SIG-M5 (cell line): ENCODE results near the gene ABCC4.
"Not testable (repeated sequence)": the region's sequence is repeated elsewhere in the genome, so short reads cannot be mapped to it uniquely, and the experiment has no call there.

Source experiments
- DNase-seq: peaks from one replicate; lab custom pipeline; 2025; lab: John Stamatoyannopoulos, UW

Gene ABCC4

DNA sequence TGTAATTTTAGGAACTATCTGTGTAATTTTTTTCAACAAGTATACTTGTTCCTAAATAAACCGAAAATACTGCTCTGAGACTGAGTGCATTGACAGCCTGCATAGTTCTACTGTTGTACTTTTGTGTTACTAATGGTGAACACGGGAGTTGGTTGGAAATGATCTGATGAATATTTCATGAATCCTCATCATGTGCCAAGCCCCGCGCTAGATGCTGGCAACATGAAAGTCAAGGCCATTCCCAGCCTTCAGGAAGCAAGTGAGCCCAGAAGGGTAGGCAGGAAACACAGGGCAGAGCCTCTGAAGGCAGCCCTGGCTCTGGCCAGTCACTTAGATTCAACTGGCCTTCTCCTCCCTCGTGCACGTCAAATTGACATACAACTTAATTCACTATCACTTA lies 106.1 kb downstream of the ABCC4 start:
- DNase-seq = no peak

DNA sequence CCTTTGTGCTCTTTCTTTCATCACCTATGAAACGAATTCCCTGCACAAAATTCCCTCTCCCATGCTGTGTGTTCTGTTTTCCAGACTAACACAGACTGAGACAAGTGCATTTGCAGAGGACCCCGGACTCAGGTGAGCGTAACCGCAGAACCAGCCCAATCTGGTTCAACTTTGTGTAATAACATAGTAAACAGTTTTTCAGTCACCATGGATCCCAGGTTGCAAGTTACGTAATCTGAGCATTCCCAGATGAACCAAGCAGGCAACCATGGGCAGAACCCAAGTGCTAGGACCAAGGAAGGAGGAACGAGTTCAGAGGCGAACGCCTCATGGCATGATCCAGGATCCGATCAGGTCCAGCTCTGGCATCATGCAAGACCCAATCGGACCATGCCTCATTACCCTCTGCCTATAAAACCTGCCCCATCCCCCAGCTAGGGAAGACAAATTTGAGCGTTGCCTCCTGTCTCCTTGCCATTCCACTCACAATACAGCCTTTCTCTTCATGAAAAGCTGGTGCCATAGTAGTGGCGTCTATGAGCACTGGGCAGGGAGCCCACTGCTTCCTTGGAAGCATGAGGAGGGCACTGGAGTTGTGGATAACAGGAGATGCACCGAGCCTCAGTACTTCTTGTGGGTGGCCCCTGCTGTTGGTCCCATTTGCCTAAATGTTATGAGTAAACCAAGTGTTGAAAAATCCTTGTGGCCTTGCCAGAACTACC lies 107.6 kb downstream of the ABCC4 start:
- DNase-seq = no peak

DNA sequence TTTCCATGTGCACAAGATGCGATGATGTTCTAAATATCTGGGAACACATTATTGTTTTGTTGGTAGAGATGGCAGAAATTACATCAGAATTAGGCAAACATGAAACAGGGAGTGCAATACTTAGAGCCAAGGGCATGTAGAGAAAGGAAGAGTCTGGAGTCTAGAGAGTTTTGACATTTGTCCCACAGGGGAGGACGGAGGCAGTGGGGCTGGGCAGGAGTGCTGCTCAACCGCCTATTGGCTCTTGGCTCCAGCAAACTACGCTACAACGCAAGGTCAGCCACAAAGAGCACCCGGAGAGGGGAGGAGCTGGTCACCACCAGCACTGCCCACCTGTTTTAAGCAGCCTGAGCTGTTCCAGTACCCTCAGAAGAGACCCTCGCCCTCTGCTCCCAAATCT lies 108.3 kb downstream of the ABCC4 start:
- DNase-seq = no peak

DNA sequence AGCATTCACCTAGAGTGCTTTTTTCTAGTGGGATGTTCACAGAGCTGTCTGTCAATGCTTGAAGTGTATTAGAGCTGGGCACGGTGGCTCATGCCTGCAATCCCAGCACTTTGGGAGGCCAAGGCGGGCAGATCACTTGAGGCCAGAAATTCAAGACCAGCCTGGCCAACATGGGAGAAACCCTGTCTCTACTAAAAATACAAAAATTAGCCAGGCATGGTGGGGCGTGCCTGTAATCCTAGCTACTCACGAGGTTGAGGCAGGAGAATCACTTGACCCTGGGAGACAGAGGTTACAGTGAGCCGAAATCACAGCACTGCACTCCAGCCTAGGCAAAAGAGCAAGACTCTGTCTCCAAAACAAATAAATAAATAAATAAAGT lies 108.7 kb downstream of the ABCC4 start:
- DNase-seq = not testable (repeated sequence)

DNA sequence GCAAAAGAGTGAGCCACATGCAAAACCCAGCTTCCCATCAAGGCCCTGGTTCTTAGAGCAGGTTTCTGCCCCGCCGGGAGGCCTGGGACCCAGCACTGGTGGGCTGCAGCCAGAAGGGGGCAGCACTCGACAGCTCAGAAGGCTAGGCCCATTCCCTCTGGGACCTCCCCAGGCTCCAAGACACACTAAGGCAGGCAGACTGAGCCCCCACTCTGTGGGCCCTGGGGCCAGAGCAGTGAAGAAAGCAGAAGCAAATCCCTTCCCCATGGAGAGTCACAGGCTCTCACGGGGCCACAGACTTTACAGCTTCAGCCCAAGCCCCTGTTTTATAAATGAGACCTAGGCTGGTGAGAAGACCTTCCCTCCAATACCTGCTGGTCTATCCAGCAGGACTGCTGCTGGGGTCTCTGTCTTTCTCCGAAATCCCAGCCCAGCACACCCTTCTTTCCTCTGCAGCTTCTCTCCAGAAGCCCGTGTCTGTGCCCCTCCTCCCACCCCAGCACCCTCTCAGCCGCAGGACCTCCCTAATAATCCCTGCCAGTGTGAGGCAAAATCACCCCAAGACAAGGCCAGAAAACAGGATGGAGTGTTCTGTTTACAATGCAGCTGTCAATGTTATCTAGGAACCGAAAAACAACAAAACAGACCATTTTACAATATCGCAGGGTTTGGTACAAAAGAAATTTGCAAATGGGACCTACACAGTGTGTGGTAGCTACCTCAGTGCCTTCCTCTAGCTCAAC lies 109.3 kb downstream of the ABCC4 start:
- DNase-seq = no peak

DNA sequence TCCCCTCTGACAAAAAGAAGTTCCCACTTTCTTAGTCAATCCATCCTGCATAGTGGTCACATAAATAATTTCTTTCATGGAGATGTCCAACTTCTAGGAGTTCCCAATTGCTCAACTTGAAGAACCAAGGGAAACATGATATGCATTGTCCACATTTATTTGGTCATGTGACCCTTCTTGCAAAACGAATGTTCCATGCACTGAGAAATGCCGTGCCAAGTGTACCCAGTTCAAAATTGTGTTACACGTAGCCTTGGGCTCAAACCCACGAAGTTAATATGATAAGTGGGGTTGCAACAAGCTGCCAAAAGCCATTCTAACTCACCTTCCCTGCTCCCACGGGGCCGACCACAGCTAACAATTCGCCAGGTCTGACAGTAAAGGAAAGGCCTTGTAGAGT lies 113.1 kb downstream of the ABCC4 start:
- no peak for DNase-seq

DNA sequence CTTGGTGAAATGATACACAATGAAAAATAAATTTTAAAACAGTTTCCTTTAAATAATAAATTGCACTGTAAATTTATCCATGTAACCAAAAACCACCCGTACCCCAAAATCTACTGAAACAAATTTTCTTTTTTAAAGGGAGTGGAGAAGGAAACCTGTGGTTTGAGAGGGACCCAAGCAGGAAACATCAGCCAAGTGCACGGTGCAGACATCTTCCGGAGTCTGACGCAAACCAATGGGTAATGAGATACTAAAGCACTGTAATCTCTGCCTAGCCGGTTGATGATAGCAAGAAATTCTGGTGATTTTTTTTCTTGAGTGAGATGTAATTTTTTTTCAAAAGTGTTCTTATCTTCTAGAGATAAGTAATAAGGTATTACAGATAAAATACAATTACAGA lies 115.4 kb downstream of the ABCC4 start:
- no peak for DNase-seq

DNA sequence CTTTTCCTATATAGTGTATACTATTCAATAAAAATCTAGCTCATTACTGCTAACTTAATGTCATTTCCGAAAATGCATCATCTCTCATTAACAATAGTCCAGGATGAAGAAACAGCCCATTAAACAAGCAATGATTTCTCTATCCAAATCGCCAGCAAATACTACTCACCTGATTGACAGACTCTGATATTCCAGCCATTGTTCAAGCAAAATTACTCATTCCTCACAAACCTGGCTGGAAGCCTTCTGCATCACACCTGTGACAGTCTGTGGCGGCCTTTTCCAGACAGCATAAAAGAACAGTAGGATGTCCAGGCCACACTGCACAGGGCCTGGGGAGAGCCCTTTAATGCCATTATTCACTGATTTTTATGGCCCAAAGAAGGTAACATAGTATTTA lies 115.9 kb downstream of the ABCC4 start:
- no peak for DNase-seq

DNA sequence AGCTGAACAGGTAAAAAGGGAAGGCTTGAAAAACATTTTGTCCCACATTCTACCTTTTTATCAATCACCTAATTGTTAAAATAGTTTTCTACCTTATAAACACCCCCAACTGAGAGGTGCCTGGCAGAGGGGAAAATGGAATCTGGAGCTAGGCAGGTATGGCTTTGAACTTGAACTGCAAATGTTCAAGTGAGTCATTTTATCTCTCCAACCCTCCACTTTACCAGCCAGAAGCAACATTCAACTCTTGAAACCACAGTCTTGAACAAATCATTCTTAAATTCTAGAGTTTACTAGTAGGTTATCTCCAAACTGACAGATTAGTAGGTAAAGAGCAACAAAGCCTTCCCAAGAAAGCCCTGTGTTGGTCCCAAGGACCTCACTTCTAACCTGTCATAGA lies 116.9 kb downstream of the ABCC4 start:
- DNase-seq = no peak

DNA sequence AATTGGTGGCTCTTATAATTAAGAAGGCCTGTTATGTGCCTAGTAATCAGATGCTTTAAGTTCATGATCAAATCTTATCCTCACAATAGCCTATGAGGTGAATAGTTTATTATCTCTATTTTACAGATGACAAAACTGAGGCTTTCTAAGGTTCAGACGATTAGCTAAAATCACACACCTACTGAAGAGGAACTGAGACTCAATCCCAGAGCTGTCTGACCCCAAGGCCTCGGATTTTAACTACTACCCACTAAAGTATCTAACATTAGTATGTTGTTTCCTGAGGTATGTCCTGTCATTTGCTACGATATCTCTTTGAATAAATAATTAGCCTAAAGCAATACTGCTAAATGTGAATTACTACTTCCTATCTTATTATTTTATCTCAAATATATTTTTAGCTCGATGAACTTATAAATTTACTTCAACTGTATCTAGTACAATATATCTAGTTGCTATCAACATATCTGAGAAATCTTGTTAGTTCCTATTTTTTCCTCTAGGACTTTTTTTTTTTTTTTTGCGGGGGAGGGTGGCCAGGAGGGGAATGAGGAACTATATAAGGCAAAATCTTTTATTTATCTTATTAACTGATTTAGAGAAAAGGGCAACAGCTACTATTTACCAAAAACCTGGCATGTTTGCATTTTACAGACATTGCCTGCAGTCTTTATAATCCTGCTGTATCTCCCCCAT lies 118.5 kb downstream of the ABCC4 start:
- no peak for DNase-seq

DNA sequence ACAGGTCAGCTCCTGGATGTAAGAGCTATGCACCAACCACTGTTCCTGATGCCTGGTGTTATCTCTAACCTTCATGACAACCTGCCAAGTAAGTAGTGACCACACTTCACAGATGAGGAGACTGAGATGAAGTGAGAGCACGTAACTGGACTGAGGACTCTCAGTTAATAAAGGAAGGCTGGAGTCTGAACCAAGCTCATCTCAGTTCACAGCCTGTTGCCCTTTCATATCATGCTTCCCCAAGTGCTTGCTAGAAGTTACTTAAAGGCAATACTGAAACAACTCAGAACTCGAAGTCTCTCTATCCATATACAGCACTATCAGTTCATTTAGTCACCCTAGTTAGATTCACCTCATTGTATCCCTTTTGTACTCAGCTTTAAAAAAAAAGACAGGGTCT lies 119.7 kb downstream of the ABCC4 start:
- no peak for DNase-seq

DNA sequence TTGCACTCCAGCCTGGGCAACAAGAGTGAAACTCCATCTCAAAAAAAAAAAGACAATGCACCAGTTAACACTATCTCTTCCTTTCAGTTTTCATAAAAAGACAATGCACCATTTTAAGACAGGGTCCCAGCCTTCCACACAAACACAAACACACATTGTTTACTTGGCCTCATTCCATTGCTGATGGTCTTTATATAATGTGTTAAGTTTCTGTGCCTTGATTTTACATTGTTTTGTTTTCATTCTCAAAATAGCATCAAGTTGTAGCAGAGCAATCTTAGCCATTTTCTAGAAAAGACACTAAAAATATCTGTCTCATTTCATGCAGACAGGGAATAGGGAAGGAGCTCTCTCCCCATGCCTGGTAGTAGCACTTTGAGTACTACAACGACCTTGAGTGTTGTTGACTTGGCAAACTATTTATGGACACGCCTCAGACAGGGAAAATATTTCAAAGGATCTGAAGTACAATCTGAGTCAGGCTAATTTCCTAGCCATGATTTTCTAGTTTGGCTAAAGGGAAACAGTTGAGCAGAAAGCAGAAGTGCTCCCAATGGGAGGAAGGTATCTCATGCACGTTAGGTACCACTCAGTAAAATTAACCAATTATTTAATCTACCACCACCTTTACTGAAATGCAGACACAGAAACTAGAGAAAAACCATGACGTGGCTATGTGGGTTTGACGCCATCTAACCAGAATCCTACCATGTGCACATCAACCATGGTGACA lies 120.6 kb downstream of the ABCC4 start:
- no peak for DNase-seq

DNA sequence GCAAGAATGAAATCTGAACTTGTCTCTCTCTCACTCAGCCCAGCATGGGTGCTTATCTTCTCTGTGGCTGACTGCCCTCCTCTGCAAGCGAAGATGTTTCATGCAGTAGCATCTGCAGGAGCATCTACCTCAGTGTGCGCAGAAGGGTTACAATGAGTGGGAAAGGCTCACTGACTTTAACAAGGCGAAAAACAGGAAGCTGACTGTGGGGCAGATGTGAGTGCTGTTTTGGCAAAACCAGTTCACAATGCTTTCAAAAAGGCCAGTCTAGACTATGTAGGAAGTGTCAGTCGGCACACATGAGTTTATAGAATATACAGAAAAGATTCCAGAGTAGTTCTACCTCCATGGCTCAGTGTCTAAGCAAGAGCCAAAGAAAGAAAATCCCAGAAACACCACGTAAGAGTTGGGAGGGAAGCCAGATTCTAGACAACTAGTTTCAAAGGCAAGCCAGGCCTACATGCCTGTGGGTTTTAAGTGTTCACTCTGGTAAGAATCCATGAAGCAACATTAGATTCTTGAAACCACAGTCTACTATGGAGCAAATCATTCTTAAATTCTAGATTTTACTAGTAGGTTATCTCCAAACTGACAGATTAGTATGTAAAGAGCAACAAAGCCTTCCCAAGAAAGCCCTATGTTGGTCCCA lies 124.5 kb downstream of the ABCC4 start:
- DNase-seq = no peak

DNA sequence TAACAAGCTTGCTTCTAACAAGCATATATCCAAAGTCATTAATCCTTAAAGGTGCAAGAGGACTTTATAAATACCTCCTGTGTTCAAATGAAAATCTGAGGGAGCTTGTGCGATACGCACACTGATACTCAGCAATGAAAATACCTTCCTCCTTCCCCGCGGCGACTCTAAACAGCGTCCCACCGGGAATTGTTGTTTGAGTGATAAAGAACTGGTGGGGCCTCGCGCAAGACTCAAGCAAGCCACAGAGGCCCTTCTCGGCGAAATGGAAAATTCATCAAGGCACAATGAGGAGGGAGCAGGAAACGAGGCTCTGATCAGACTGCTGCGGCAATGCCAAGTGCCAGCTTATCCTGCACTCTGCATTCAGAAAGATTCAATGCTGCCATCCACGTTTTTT lies 126.7 kb downstream of the ABCC4 start:
- DNase-seq = no peak

DNA sequence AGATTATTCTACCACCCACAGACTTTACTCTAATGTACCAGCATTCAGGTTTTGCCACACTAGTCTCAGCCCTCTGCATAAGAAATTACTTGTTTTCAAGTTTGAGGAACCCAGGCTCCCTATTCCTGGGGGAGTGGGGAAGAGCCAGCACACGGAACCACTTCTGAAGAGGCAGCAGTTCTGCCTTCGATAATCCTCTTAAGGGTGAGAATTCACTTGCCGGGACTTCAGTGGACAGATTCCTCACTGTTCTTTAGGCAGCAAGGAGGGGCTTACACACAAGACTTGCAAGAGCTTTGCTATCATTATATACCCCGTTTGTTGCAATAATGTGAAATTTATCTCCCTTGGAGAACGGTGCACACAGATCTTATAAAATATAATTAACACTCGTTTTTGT lies 133.1 kb downstream of the ABCC4 start:
- no peak for DNase-seq

DNA sequence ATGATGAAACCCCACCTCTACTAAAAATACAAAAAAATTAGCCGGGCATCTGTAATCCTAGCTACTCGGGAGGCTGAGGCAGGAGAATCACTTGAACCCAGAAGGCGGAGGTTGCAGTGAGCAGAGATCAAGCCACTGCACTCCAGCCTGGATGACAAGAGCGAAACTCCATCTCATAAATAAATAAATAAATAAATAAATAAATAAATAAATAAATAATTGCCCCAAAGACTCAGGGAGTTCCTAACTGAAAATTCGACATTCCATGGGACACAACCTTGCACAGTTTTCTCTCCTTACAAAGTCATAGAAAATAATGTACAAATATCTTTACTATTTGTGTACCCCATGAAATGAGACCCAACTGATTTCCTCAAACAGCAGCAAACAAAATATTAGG lies 134.2 kb downstream of the ABCC4 start:
- DNase-seq = not testable (repeated sequence)

DNA sequence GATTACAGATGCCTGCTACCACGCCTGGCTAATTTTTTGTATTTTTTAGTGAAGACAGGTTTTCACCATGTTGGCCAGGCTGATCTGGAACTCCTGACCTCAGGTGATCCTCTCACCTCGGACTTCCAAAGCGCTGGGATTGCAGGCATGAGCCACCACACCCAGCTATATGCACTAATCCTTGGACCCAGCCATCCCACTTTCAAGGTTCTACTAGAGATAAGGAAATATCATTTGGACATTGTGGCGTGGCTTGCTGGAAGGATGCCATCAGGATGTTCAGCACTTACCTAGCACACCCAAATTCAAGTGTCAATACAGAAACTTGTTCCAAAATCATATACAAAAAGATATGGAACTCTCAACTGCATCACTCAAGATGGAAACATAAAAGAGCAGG lies 136.4 kb downstream of the ABCC4 start:
- no peak for DNase-seq

DNA sequence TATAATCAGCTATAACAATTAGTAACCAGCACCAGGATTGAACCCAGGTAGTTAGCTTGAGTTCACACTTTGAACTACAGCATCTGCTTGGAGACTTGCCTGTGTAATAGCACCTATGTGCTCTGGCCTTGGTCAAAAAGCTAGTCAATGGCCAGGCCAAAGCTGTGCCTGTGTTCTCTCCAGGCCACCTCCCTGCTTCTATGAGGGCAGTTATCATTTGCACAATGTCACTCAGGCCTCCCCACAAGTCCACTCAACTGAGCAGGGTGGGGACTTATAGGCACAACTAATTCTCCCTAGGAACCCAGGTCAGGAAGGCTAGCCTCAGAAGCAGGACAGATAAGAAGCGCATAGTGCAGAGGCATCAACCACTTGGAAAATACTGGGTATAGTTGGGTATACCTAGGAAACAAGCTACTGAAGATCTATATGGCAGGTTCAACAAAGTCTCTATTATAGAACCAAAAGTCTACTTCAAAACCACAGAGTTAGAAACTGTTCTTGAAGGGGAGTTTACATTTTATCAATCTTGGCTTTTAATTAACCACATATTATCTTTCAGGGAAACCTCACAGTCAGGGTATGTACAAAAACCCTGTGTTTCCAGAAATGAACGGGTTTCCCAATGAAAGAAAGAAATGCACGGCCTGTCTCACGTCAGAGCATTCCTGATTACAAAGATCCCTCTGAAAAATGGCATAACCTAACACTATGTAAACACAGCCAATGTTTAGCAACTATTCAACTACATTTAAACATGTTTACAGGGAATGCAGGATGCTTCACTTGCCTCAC lies 140.9 kb downstream of the ABCC4 start:
- DNase-seq = no peak

DNA sequence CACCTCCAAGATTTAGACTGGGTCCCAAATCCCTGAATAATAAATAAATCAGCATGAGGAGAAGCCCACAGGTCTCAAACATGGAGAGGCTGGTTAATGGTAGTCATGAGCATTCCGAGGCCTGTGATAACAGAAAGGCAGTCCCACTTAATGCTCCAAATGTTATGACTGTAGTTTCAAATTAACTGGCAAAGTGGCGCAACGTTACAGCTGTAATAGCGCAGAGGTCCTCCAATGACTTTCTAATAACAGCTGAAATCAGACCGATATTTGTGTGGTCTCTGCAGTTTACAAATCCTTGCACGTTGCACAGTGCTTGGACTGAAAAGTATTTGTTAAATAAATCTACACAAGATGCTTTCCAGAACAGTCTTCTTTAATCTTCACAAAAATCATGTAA lies 141.8 kb downstream of the ABCC4 start:
- DNase-seq = no peak

DNA sequence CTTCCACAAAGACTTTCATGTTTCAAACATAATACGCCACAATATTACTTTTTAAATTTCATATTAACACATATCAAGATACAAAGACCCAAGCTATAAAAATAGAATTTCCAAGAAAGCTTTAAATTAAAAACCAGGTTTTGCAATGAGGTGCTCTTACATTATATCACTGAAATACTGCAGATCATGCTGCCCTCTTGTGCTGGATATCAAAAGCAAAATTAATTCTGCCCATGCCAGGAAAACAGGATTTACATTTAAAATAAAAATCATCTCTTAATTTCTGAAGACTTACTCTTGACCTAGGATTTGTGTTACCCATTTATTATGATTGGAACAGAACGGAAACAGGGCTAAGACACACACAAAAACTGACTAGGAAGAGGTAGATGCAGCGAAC lies 145.0 kb downstream of the ABCC4 start:
- no peak for DNase-seq

DNA sequence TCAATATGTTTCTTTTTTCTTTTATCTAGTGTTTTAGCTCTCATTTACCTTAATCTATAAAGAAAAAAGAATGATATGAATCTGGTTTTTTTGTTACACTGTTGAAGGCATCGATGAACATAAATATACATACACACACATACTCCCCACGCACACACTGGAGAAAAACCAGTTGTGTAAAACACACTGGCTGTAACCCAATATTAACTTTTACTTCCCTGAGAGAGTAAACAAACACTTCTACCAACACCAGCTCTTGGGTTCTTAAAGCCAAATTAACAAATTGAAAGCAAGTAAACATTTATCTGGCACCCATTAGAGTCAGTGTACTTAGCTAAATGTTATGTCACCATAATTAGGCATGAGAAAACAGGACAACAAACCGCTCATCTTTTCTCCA lies 145.7 kb downstream of the ABCC4 start:
- DNase-seq = no peak
